Left ventricle myocardium inferior (tissue), 1 donor: ENCODE measurements around the gene EME2. TPM values are rescaled to one million over a fixed set of nuclear protein-coding genes. Genes with fewer than 3 reads are reported as not detected.

ENCODE experiments used
- DNase-seq: peaks from one replicate; pipeline ENCODE4 v3.0.0-alpha.2; 2020
- H3K27ac ChIP-seq: fragments of 200-600 bp; replicated peaks from 2 replicates; pipeline ENCODE4 v1.8.0; 2021
- H3K27me3 ChIP-seq: fragments of 200-600 bp; 2 replicates; pipeline ENCODE4 v1.8.0; 2021; ENCODE audit warnings: low read depth
- H3K36me3 ChIP-seq: fragments of 200-600 bp; 2 replicates; pipeline ENCODE4 v1.8.0; 2021
- H3K4me1 ChIP-seq: fragments of 200-600 bp; 2 replicates; pipeline ENCODE4 v1.8.0; 2021
- H3K4me3 ChIP-seq: fragments of 200-600 bp; 2 replicates; pipeline ENCODE4 v1.8.0; 2021; ENCODE audit warnings: mild to moderate bottlenecking, moderate library complexity
- H3K9me3 ChIP-seq: fragments of 200-600 bp; replicated peaks from 2 replicates; pipeline ENCODE4 v1.8.0; 2021
- CTCF ChIP-seq: fragments of 200-600 bp; IDR thresholded peaks from 2 replicates; pipeline ENCODE4 v1.8.0; 2021; ENCODE audit warnings: antibody characterized with exemption, mild to moderate bottlenecking, borderline replicate concordance
- intact Hi-C: fragments of 100-400 bp; cut with micrococcal nuclease; formaldehyde crosslinking; loops from one replicate; pipeline ENCODE4 v1.11.0; 2022
- total RNA-seq: library from RNA; stranded (reverse); fragmentation: NEBNext Ultra II Directional; extraction: Animal tissue kit (Norgen Biotek cat#: 25700); gene quantifications from one replicate; pipeline ENCODE4 v1.2.1, GENCODE V29; 2021
- donor health status: DM: no; HTN: yes; CAD: no; lungs with severe emphysema.

EME2 gene
- total RNA-seq, 1 donor from 2014 or later, result 7.4 TPM

- TF ChIP-seq CTCF, result no peak
- no peak for DNase-seq
- Histone ChIP-seq H3K9me3 (no peaks in the 10 kb centered on the region), H3K4me3 (no peak overlapping the region), H3K27ac (no peak overlapping the region), H3K27me3 (no peaks in the 10 kb centered on the region), H3K36me3 (peaks cover 89% of the 10 kb centered on the region), H3K4me1 (no peaks in the 10 kb centered on the region)
- intact Hi-C loops, result no loop called here
These were observed 10.9 kb upstream of the EME2 start for GRCh38 chr16:1761751-1762150.

GRCh38 chr16:1762196-1762878 lies 10.3 kb upstream of the EME2 start:
- Histone ChIP-seq H3K36me3 (peaks cover 90% of the 10 kb centered on the region), H3K4me1 (no peaks in the 10 kb centered on the region), H3K27me3 (no peaks in the 10 kb centered on the region), H3K4me3 (no peak overlapping the region), H3K9me3 (no peaks in the 10 kb centered on the region), H3K27ac (no peak overlapping the region)
- intact Hi-C loops, result no loop called here
- TF ChIP-seq CTCF, result no peak
- no peak for DNase-seq

- H3K27ac ChIP-seq, result no peak overlapping the region
- H3K27me3 ChIP-seq, result no peaks in the 10 kb centered on the region
- H3K4me1 ChIP-seq, result no peaks in the 10 kb centered on the region
- H3K9me3 ChIP-seq, result no peaks in the 10 kb centered on the region
- intact Hi-C loops, result no loop called here
- DNase-seq, result peak; percentile 19
- H3K4me3 ChIP-seq, result no peak overlapping the region
- no peak for TF ChIP-seq CTCF
- H3K36me3 ChIP-seq, result peaks cover 90% of the 10 kb centered on the region
These were observed 9.6 kb upstream of the EME2 start for GRCh38 chr16:1762879-1763520.

- peak; percentile 40 for TF ChIP-seq CTCF
- no peaks in the 10 kb centered on the region for H3K27me3 ChIP-seq
- H3K4me1 ChIP-seq, result no peaks in the 10 kb centered on the region
- H3K9me3 ChIP-seq, result no peaks in the 10 kb centered on the region
- intact Hi-C loops, result no loop called here
- DNase-seq, result no peak
- no peak overlapping the region for H3K4me3 ChIP-seq
- no peak overlapping the region for H3K27ac ChIP-seq
- H3K36me3 ChIP-seq, result peaks cover 90% of the 10 kb centered on the region
These were observed 8.8 kb upstream of the EME2 start for GRCh38 chr16:1763521-1764511.

- H3K4me1 ChIP-seq, result peaks cover 8% of the 10 kb centered on the region
- H3K9me3 ChIP-seq, result no peaks in the 10 kb centered on the region
- TF ChIP-seq CTCF, result no peak
- no peak overlapping the region for H3K27ac ChIP-seq
- peaks cover 87% of the 10 kb centered on the region for H3K36me3 ChIP-seq
- no peak overlapping the region for H3K4me3 ChIP-seq
- H3K27me3 ChIP-seq, result no peaks in the 10 kb centered on the region
- no peak for DNase-seq
- intact Hi-C loops, result no loop called here
These were observed 7.6 kb upstream of the EME2 start for GRCh38 chr16:1764971-1765370.
